ENCODE data around the gene FAM219A. TPM values are rescaled to one million over a fixed set of nuclear protein-coding genes. Genes with fewer than 3 reads are reported as not detected.

The FAM219A gene
- total RNA-seq, 2 experiments from 2014 or later: 11.7 to 13.4 TPM

DNA sequence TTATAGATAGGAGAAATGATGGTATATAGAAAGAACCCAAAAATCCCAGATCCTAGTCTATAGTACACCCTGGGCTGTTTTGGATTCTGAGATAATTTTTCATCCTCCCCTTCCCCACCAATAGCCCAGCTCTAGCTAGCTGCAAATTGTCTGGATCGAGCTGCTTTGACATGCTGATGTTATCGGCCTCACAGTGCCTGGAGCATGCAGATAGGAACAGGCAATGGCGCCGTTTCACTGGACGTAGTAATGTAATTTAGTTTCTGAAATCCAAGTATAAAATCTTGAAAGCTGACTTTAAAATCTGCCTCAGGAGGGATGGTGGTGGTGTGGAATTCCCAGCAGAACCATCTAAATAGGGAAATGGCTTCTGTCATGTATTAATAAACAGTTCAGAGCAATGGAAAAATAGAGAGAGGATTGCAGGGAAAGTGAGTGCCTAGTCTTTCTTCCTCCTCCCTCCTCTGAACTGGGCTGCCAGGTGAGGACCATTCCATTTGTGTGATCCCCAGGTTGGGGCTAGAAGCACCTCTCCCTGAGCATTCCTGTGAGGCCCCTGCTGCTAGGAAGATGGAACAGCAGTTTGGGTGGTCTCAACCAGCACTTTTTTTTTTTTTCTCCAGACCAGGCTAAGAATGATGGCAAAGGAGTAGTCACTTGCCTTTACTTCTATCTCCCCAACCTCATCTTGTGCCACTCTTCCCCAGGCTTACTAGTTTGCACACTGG, 31.9 kb downstream of the FAM219A start:
- DNase-seq (no peak), ATAC-seq (ENCODE audit: low read depth) (no peak)
- no peaks in the 10 kb centered on the region for H3K4me1 Mint-ChIP-seq
- no peaks in the 10 kb centered on the region for H3K27me3 Mint-ChIP-seq
- no peaks in the 10 kb centered on the region for H3K9me3 Mint-ChIP-seq
- H3K36me3 Mint-ChIP-seq: no peaks in the 10 kb centered on the region
- POLR2A ChIA-PET: interaction anchor here (0.6 kb wide), 1 partner anchor 1332 kb away, joined by 3 read pairs; no protein-coding TSS in a partner anchor
- H3K4me3 Mint-ChIP-seq: no peak overlapping the region
- H3K27ac Mint-ChIP-seq: no peak overlapping the region

DNA sequence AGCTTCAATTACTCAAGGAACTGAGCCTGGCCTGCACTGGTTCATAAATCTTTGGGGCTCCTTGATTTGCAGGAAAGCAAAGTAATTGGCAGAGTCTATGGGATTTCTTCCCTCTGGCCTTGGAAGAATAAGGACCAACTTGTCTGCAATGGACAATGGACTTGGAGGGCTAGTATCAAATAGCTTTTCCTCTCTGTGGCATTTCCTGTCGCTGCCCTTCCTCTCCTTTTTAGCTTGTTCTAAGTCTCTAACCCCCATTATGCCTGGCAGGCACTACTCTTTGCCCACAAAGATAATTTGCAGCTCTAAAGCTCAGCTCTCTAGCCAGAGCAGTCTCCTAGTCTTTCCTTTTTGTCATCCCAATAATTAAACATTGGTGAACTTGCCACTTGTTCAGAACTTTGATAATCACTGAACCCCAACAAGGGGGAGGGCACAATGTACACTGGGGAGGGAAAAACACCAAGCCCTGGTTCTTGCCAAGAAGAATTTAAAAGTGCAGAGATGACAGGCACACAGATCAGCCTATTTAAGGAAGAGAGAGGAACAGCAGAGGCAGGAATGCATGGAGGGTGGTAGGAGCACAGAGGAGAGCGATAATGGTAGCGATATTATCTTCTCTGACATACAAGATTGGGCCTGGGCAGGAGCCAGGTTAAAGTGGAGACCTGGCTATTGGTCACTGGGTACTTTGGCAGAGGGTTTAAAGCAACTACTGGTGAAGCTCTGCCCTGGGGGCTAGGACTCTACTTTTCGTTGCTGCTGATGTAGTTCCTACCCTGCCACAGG, 38.5 kb downstream of the FAM219A start:
- no peak overlapping the region for H3K4me3 Mint-ChIP-seq
- POLR2A ChIA-PET: no interaction called here
- no peak for ATAC-seq (ENCODE audit: low read depth)
- DNase-seq: no peak
- no peaks in the 10 kb centered on the region for H3K36me3 Mint-ChIP-seq
- H3K27me3 Mint-ChIP-seq: no peaks in the 10 kb centered on the region
- no peaks in the 10 kb centered on the region for H3K4me1 Mint-ChIP-seq
- no peaks in the 10 kb centered on the region for H3K9me3 Mint-ChIP-seq
- no peak overlapping the region for H3K27ac Mint-ChIP-seq

DNA sequence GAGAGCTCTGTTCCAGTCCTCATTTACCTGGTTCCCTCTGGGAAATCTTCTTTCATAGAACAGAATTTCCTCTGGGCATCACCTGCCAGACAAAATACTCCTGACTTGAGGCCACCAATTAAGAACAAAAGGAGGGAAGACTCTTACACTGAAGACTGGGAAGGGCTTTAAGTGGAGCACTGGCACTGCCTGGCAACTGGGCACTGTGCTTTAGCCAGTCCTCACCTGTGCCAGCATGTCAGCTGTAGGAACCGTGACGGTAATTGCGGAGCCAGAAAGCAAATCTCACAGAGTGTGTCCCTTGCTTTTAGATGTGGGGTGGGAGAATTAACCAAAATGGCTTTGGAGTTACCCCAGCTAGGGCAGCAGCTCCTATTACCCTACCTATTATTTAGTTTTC, 40.6 kb downstream of the FAM219A start:
- ATAC-seq (ENCODE audit: low read depth) (no peak), DNase-seq (no peak)
- H3K9me3 Mint-ChIP-seq: no peaks in the 10 kb centered on the region
- POLR2A ChIA-PET: no interaction called here
- peaks cover under 1% of the 10 kb centered on the region for H3K27me3 Mint-ChIP-seq
- no peaks in the 10 kb centered on the region for H3K4me1 Mint-ChIP-seq
- no peak overlapping the region for H3K4me3 Mint-ChIP-seq
- no peaks in the 10 kb centered on the region for H3K36me3 Mint-ChIP-seq
- no peak overlapping the region for H3K27ac Mint-ChIP-seq

DNA sequence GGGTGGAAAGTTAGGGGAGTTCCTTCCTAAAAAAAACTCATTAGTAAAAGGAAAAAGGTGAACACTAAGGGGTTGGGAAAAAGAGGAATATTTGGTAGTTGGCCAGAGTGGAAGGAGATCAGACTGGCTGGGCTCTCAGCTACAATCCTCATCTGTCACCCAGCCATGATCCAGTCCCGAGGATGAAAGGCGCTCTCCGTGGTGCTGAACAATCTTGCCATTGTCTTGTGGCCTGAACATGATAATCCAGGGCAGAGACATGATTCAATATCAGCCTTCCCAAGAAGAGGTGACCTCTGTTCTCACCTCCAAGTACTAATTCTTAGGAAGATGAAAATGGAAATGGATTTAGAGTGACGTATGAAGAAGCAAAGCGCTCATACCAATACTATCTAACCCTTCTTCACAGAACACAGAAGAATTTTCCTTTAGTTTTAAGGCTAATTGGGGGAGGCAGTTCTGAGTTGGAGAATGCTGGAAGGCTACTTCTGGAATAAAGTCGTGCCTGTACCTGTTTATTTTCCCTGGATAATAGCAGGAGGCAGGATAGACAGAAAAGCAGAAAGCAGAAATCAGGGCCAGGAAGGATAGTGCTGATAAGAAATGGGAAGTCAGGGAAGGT, 45.0 kb downstream of the FAM219A start:
- DNase-seq (peak; percentile 66), ATAC-seq (ENCODE audit: low read depth) (no peak)
- H3K4me1 Mint-ChIP-seq: no peaks in the 10 kb centered on the region
- no peak overlapping the region for H3K4me3 Mint-ChIP-seq
- H3K36me3 Mint-ChIP-seq: no peaks in the 10 kb centered on the region
- H3K27me3 Mint-ChIP-seq: peaks cover 2% of the 10 kb centered on the region
- H3K9me3 Mint-ChIP-seq: no peaks in the 10 kb centered on the region
- POLR2A ChIA-PET: no interaction called here
- no peak overlapping the region for H3K27ac Mint-ChIP-seq

DNA sequence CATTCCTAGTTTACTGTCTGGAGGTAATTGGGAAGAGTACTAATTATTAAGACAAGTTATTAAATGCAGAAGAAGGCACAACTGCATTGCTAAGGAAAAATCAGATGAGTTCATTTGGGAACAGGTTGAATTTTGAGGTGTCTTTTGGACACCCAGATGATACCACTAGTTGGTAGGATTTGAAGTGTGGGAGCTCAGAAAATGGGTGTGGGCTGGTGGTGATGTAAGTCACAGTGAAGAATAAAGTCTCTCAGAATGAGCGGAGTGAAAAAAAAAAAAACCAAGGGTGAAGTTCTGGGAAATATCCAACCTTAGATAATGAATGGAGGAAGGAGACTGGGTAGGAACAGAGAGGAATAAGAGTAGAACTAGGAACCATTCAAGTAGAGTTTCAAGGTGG, 46.0 kb downstream of the FAM219A start:
- DNase-seq (no peak), ATAC-seq (ENCODE audit: low read depth) (no peak)
- H3K4me1 Mint-ChIP-seq: no peaks in the 10 kb centered on the region
- POLR2A ChIA-PET: no interaction called here
- no peak overlapping the region for H3K27ac Mint-ChIP-seq
- H3K27me3 Mint-ChIP-seq: peaks cover 2% of the 10 kb centered on the region
- H3K4me3 Mint-ChIP-seq: no peak overlapping the region
- no peaks in the 10 kb centered on the region for H3K36me3 Mint-ChIP-seq
- H3K9me3 Mint-ChIP-seq: no peaks in the 10 kb centered on the region

DNA sequence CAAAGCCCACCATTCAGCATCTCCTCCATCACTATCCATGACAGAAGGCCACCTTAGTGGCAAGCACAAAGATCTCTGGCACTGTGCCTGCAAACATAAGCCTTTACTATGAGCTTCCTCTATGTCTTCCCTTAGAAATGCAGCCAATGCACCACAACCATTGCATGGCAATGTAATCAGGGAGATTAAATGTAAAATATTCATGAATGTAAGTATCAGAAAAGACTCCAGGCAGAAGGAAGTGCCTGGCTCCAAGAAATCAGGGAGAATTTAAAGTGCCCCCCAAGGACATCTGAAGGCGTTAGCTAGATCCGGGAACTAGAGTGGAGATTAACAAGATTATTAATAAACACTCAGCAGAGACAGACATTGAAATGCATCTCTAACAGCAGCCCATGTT, 49.2 kb downstream of the FAM219A start:
- Mint-ChIP-seq H3K9me3 (no peaks in the 10 kb centered on the region), H3K4me1 (peaks cover 3% of the 10 kb centered on the region), H3K27me3 (peaks cover 2% of the 10 kb centered on the region), H3K36me3 (no peaks in the 10 kb centered on the region), H3K4me3 (no peak overlapping the region), H3K27ac (no peak overlapping the region)
- DNase-seq (no peak), ATAC-seq (ENCODE audit: low read depth) (no peak)
- POLR2A ChIA-PET: no interaction called here

DNA sequence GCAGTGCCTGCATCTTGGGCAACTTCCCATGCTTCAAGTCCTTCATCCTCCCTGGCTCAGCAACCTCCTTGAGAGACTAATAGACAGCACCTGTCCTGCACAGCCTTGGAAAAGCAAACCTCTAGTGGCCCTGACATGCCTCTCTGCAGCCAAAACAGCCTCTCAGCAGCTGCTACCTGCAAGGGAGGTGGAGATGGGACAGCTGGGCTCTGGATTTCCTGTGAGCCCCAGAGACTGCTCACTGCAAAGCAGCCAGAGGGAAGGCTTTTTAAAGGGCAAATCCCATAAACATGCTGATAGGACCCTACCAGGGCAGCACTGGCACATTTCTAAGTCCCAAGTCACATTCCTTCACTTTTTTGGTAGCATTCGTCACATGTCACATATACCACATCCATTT, 50.2 kb downstream of the FAM219A start:
- POLR2A ChIA-PET: no interaction called here

DNA sequence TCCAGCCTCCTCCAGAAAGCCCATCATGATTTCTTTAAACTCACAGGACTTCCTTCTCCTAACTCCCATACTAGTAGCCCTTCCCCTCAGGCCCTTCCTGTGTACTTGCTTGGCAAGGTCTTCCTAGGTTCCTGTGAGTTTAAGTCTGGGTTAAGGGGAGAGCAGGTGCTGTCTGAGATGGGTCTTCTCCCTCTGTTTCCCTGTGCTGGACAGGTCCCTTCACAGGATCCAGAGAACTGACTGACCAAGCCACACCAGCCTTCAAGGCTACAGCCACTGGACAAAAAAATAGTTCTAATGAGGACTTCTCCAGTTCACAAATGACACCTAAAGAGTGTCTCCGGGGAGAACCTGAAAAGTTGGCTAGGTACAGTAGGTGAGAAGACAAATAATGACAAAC, 52.2 kb downstream of the FAM219A start:
- ATAC-seq (ENCODE audit: low read depth) (no peak), DNase-seq (no peak)
- no peak overlapping the region for H3K27ac Mint-ChIP-seq
- POLR2A ChIA-PET: no interaction called here
- H3K4me1 Mint-ChIP-seq: peaks cover 3% of the 10 kb centered on the region
- H3K36me3 Mint-ChIP-seq: no peaks in the 10 kb centered on the region
- H3K9me3 Mint-ChIP-seq: no peaks in the 10 kb centered on the region
- H3K4me3 Mint-ChIP-seq: no peak overlapping the region
- no peaks in the 10 kb centered on the region for H3K27me3 Mint-ChIP-seq

More for the DNA sequence above, 50.2 kb downstream of the FAM219A start:
- no peak overlapping the region for H3K27ac Mint-ChIP-seq
- no peak overlapping the region for H3K4me3 Mint-ChIP-seq
- ATAC-seq (ENCODE audit: low read depth) (no peak), DNase-seq (no peak)
- peaks cover 3% of the 10 kb centered on the region for H3K4me1 Mint-ChIP-seq
- H3K9me3 Mint-ChIP-seq: no peaks in the 10 kb centered on the region
- H3K36me3 Mint-ChIP-seq: no peaks in the 10 kb centered on the region
- H3K27me3 Mint-ChIP-seq: peaks cover 2% of the 10 kb centered on the region

DNA sequence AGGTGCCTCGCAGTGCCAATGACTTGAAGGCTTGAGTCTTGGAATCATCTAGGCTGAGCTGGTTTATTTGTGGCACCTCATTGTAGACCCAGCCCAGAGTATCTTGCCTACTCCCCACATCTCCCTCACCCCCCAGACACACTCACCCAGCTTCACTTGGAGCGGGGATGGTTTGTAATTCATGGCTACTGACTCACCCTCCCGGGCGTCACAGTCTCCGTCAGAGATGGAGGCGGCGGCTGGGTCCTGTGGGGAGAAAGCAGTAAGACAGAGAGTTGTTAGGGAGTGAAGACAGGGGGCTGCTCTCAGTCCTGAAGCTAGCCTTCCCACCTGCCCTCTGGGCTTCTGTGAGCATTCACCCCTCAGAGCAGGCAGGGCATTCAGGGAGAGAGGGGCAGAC, 52.7 kb downstream of the FAM219A start:
- no peak overlapping the region for H3K4me3 Mint-ChIP-seq
- POLR2A ChIA-PET: no interaction called here
- DNase-seq: no peak
- no peaks in the 10 kb centered on the region for H3K27me3 Mint-ChIP-seq
- no peak for ATAC-seq (ENCODE audit: low read depth)
- no peak overlapping the region for H3K27ac Mint-ChIP-seq
- H3K4me1 Mint-ChIP-seq: peaks cover 3% of the 10 kb centered on the region
- H3K9me3 Mint-ChIP-seq: no peaks in the 10 kb centered on the region
- H3K36me3 Mint-ChIP-seq: no peaks in the 10 kb centered on the region

DNA sequence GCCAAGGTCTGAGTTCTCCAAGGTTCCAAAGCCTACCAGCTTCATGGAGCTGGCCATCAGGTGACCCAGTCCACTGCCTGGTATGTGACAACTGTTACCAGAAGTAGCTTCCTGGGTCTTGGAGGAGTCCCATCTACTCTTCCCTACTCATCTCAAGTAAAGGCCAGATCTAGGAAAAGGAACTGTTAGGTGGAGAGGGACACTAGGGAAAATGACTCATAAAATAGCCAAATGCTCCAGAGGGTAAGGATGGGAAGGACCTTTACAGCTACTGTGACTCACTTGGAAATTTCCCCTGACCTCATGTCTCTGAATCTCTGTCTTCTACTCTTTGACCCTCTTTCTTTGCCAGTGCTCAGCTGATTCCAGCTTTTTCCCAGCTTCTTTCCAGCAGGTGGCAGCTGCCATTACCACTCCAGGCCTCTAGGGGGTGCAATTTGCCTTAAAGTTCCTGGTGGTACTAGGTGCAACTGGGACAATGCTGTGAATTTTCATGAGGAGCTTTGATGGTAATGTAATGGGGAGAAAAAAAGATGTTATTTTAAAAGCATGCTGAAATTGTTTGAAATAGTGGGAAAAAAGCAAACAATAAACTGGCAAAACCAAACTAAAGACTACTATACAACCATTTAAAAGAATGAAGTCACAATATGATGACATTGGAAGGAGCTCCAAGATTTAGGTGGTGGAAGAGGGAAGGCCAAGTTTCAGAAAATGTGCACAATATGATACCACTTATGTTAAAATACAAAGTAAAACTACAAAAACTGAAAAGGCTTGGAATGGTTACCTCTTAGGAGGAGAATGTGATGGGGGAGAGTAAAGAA, 54.6 kb downstream of the FAM219A start:
- Mint-ChIP-seq H3K9me3 (no peaks in the 10 kb centered on the region), H3K4me1 (peaks cover 3% of the 10 kb centered on the region), H3K27ac (no peak overlapping the region), H3K27me3 (no peaks in the 10 kb centered on the region), H3K36me3 (no peaks in the 10 kb centered on the region), H3K4me3 (no peak overlapping the region)
- ATAC-seq (ENCODE audit: low read depth) (no peak), DNase-seq (no peak)
- POLR2A ChIA-PET: no interaction called here

DNA sequence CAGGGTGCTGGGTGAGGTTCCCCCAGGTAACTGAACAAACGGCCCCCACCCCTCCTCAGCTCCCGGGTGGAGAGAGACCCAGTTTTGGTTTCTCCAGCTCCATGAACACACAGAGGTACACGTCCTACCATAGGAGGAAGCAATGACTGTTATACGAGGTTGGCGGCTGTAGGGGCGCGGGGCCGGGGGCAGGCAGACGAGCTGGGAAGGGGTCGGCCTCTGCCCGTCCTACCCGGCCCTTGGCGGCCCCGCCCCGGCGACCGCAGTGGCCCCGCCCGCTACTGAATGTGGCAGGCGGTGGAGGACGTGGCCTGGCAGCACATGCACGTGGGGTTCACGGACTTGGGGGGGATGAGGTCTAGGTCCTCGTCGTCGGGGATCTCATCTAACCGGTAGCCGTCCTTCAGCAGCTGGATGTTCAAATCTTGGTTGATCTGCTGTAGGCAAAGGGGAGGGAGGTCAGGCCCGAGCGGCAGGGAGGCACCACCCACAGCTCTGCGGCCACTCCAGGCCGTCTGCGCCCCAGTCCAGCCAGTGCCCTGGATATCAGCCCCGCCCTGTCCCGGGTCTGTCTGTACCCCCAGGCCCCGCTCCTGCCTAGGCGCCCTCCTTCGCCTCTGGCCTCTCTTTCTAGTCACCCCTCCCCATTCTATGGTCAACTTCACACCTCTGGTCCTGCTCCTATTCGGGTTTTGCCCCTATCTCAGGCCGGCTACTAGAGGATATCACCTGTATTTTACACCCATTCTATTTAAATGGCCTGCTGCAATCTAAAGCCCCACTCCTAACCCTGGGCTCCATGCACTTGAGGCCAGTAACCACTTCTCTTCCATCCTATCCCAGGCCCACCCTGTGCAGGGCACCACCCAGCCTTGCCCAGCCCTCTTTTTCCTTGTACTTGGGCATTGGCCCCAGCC, 57.4 kb downstream of the FAM219A start:
- Mint-ChIP-seq H3K4me1 (peaks cover 3% of the 10 kb centered on the region), H3K9me3 (no peaks in the 10 kb centered on the region), H3K36me3 (no peaks in the 10 kb centered on the region), H3K4me3 (no peak overlapping the region), H3K27ac (no peak overlapping the region), H3K27me3 (no peaks in the 10 kb centered on the region)
- POLR2A ChIA-PET: no interaction called here
- ATAC-seq (ENCODE audit: low read depth) (no peak), DNase-seq (no peak)

DNA sequence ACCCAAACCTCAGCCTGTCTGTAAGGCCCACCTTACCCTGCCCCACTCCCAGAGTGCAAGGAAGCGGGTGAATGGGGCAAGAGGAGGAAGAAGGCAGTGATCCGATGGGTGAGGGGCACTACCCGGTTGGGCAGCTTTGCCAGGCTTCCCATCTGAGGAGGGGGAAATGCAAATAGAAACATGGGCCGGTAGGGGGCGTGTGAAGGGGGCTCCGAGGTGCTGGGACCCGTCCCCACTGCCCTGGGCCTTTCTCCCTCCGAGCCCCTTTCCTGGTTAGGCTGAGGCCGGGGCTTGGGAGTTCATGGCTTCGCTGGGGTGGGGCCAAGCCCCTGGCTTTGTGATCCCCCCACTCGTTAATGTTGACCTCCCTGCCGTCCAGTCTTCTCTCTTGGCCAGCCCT, 58.1 kb downstream of the FAM219A start:
- DNase-seq: no peak
- no peak for ATAC-seq (ENCODE audit: low read depth)
- Mint-ChIP-seq H3K36me3 (no peaks in the 10 kb centered on the region), H3K9me3 (no peaks in the 10 kb centered on the region), H3K4me1 (peaks cover 3% of the 10 kb centered on the region), H3K27ac (no peak overlapping the region), H3K4me3 (no peak overlapping the region), H3K27me3 (no peaks in the 10 kb centered on the region)
- POLR2A ChIA-PET: no interaction called here

All from activated naive CD8-positive, alpha-beta T cell treated with anti-CD3 and anti-CD28 coated beads, Interleukin-2, amount 10 ng/mL, durations not matched to agents 7 days and 5 days (primary cell).